Fibroblast of lung (primary cell): ENCODE results near the gene NDFIP2. TPM values are rescaled to one million over a fixed set of nuclear protein-coding genes. Genes with fewer than 3 reads are reported as not detected.

Source experiments
- DNase-seq, 2 donors: peaks; one replicate each; pipeline versions ENCODE4 v3.0.0 to v3.0.0-alpha.2; 2010; ENCODE audit warnings: low read depth in 2 of 2
- H2AFZ ChIP-seq: 2 replicates; pipeline ENCODE4 v1.5.1; 2012; ENCODE audit warnings: low read length, control low read depth, inconsistent platforms
- H3K27ac ChIP-seq: 2 replicates; pipeline ENCODE4 v1.5.1; 2011; ENCODE audit warnings: low read length, control low read depth; ENCODE audit not compliant: insufficient read depth
- H3K27me3 ChIP-seq: 2 replicates; pipeline ENCODE4 v1.5.1; 2011; ENCODE audit warnings: mild to moderate bottlenecking, low read length; ENCODE audit not compliant: control insufficient read depth, insufficient read depth
- H3K36me3 ChIP-seq: 2 replicates; pipeline ENCODE4 v1.5.1; 2011; ENCODE audit warnings: low read length; ENCODE audit not compliant: control insufficient read depth, insufficient read depth
- H3K4me1 ChIP-seq: 2 replicates; pipeline ENCODE4 v1.5.1; 2011; ENCODE audit warnings: low read length; ENCODE audit not compliant: control insufficient read depth, insufficient read depth; ENCODE audit errors: extremely low read depth
- H3K4me2 ChIP-seq: 2 replicates; pipeline ENCODE4 v1.5.1; 2011; ENCODE audit warnings: low read length, control low read depth; ENCODE audit not compliant: insufficient read depth; ENCODE audit errors: extremely low read depth
- H3K4me3 ChIP-seq, 4 experiments: fragments of 200-600 bp in 1 of 4; sonication (generic) in 1 of 4; replicated peaks in 1 of 4; 2 replicates each; pipeline ENCODE4 v1.5.1; 2011 to 2016; ENCODE audit warnings: low read length in 4 of 4, low read depth in 3 of 4, mild to moderate bottlenecking in 3 of 4, control low read depth in 2 of 4, inconsistent platforms in 1 of 4, mixed read lengths in 1 of 4; ENCODE audit not compliant: insufficient read depth in 1 of 4; ENCODE audit errors: control extremely low read depth in 1 of 4
- H3K79me2 ChIP-seq: 2 replicates; pipeline ENCODE4 v1.5.1; 2012; ENCODE audit warnings: mild to moderate bottlenecking, low read length, inconsistent platforms; ENCODE audit not compliant: control insufficient read depth, insufficient read depth
- H3K9ac ChIP-seq: 2 replicates; pipeline ENCODE4 v1.5.1; 2011; ENCODE audit warnings: mild to moderate bottlenecking, low read length, control low read depth; ENCODE audit not compliant: insufficient read depth
- H3K9me3 ChIP-seq: 2 replicates; pipeline ENCODE4 v1.5.1; 2012; ENCODE audit warnings: low read depth, low read length; ENCODE audit not compliant: control insufficient read depth, insufficient read depth
- H4K20me1 ChIP-seq: 2 replicates; pipeline ENCODE4 v1.5.1; 2011; ENCODE audit warnings: low read length; ENCODE audit not compliant: control insufficient read depth, insufficient read depth; ENCODE audit errors: extremely low read depth
- CTCF ChIP-seq, 2 donors: IDR thresholded peaks in 1 of 2; conservative IDR thresholded peaks in 1 of 2; 1 replicate in 1 of 2; 2 replicates in 1 of 2; pipeline ENCODE4 v1.5.1; 2011 to 2012; ENCODE audit warnings: low read length in 2 of 2, control low read depth in 1 of 2, inconsistent platforms in 1 of 2, low read depth in 1 of 2, mild to moderate bottlenecking in 1 of 2
- EZH2 ChIP-seq: IDR thresholded peaks from 2 replicates; pipeline ENCODE4 v1.5.1; 2012; ENCODE audit warnings: low read length, control low read depth, mild to moderate bottlenecking; ENCODE audit errors: missing control alignments
- polyA plus RNA-seq, 2 donors: library from polyadenylated mRNA; depleted of rRNA in 1 of 2; stranded (reverse) in 1 of 2; unstranded in 1 of 2; fragments of >200 nt; gene quantifications; 2 replicates each; pipeline ENCODE4 v1.2.1, GENCODE V29; 2011 to 2012; ENCODE audit warnings: missing spikeins in 1 of 2
- total RNA-seq: library from RNA; depleted of rRNA; stranded (reverse); fragments of >200 nt; gene quantifications from 2 replicates; pipeline ENCODE4 v1.2.1, GENCODE V29; 2014

Gene NDFIP2
- total and polyA plus RNA-seq, 2 donors (not counting 1 experiment from before 2014, with no cell fraction given), result 39.1 to 46.4 TPM

GRCh38 chr13:79448413-79448812, 32.5 kb upstream of the NDFIP2 start:
- Histone ChIP-seq H3K79me2 (no peaks in the 10 kb centered on the region), H3K4me1 (peaks cover 8% of the 10 kb centered on the region), H3K9ac (no peak overlapping the region), H3K9me3 (no peaks in the 10 kb centered on the region), H2AFZ (no peak overlapping the region), H4K20me1 (no peaks in the 10 kb centered on the region), H3K27ac (no peak overlapping the region), H3K4me2 (no peak overlapping the region), H3K27me3 (no peaks in the 10 kb centered on the region), H3K36me3 (no peaks in the 10 kb centered on the region), H3K4me3 (no peak overlapping the region)
- DNase-seq, result peak in 1 of 2 donors; percentile 4
- TF ChIP-seq EZH2, result no peak
- no peak for TF ChIP-seq CTCF (conservative IDR thresholded peaks at IDR 0.05 in 1 of 2, IDR thresholded peaks at IDR 0.05 in 1 of 2; ENCODE audit: low read depth in 1 of 2, low read length in 2 of 2)

DNA sequence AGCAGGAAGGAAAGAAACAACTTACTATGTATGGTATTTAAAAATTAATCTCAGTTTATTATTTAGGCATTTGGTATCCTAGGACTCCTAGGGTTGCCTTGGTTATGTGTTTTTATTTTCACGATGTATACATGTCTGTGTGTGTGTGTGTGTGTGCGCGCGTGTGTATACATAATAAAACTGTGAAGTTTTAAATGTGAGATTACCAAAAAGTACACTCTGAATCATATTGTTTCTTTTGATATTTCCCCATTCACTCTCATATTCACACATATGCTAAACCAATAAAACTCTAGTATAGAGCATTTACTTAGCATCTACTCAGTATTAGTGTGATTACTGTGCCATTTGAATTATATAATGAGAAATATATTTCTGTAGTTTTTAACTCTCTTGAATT, 30.8 kb upstream of the NDFIP2 start:
- Histone ChIP-seq H3K79me2 (no peaks in the 10 kb centered on the region), H3K4me1 (peaks cover 8% of the 10 kb centered on the region), H3K9ac (no peak overlapping the region), H3K4me3 (no peak overlapping the region), H4K20me1 (no peaks in the 10 kb centered on the region), H3K4me2 (no peak overlapping the region), H3K27ac (no peak overlapping the region), H3K36me3 (no peaks in the 10 kb centered on the region), H2AFZ (no peak overlapping the region), H3K27me3 (no peaks in the 10 kb centered on the region), H3K9me3 (no peaks in the 10 kb centered on the region)
- TF ChIP-seq CTCF (conservative IDR thresholded peaks at IDR 0.05 in 1 of 2, IDR thresholded peaks at IDR 0.05 in 1 of 2; ENCODE audit: low read depth in 1 of 2, low read length in 2 of 2) (no peak), EZH2 (no peak)
- no peak for DNase-seq

- Histone ChIP-seq H3K9me3 (no peaks in the 10 kb centered on the region), H3K9ac (no peak overlapping the region), H3K4me3 (no peak overlapping the region), H3K27me3 (no peaks in the 10 kb centered on the region), H3K36me3 (no peaks in the 10 kb centered on the region), H3K79me2 (no peaks in the 10 kb centered on the region), H3K4me2 (peak overlapping the region; percentile 28), H2AFZ (peak overlapping the region; percentile 66), H3K4me1 (peaks cover 8% of the 10 kb centered on the region), H4K20me1 (no peaks in the 10 kb centered on the region), H3K27ac (peak overlapping the region; percentile 60)
- DNase-seq, result peak; percentile 71 to 95
- TF ChIP-seq EZH2 (no peak), CTCF (conservative IDR thresholded peaks at IDR 0.05 in 1 of 2, IDR thresholded peaks at IDR 0.05 in 1 of 2; ENCODE audit: low read depth in 1 of 2, low read length in 2 of 2) (no peak)
Measured at GRCh38 chr13:79451500-79451962, 29.4 kb upstream of the NDFIP2 start.
